ENCODE results near the gene KRTAP12-3.
"Not testable (repeated sequence)": the region's sequence is repeated elsewhere in the genome, so short reads cannot be mapped to it uniquely, and the experiment has no call there.

Gene KRTAP12-3

DNA sequence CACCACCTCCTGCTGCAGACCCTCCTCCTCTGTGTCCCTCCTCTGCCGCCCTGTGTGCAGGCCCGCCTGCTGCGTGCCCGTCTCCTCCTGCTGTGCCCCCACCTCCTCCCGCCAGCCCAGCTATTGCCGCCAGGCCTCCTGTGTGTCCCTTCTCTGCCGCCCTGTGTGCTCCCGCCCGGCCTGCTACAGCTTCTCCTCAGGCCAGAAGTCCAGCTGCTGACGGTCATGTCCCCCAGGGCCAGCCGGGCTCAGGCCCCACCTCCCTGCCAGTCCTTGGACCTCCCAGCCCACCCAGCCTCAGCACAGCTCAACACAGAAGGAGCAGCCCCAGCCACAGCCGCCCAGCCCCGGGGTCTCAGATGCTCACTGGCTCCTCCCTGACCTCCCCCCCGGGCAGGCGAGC lies 29.9 kb upstream of the KRTAP12-3 start:
- DNase-seq, result not testable (repeated sequence)

DNA sequence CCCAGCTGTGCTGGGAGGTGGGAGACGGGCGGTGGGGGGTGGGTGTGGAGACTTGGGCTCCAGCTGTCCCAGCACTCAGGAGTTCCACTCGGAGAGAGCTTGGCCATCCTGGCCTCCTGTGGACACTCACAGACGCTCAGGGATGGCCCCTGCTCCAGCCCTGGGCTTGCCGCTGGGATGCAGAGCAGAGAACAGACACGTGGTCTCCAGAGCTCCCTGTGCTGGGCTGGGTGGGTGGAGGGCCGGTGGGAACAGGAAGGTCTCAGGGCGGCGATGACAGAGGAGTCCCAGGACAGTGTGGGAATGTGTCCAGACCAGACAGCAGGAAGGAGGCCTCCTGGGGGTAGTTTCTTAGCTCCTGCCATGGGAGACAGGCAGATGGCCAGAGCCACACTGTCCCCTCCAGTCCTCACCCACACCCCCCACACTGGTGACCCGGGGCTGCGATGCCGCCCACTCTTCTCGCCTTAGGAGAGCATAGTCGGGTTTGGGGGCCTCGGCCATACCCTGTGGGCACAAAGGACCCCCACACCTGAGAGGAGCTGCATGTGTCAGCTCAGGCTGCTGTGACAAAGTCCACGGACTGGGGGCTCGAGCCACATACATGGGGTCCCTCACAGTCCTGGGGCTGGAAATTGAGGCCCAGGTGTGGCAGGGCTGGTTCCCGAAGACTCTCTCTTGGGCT lies 28.9 kb upstream of the KRTAP12-3 start:
- no peak for DNase-seq

DNA sequence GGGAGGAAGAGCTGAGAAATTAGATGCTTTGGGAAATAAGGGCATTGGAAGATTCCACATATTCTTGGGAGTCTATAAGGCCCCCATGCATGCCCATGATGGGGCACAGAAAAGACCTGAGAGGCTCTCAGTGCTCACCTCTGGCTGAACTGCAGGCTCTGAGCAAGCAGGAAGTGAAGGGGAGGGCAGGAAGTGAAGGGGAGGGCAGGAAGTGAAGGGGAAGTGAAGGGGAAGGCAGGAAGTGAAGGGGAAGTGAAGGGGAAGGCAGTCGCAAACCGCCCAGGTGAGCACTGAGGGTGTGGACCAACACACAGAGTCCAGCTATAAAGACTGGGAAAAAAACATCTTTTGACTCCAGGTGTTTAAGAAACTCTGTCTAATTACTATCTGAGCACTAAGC lies 27.3 kb upstream of the KRTAP12-3 start:
- DNase-seq, result no peak

DNA sequence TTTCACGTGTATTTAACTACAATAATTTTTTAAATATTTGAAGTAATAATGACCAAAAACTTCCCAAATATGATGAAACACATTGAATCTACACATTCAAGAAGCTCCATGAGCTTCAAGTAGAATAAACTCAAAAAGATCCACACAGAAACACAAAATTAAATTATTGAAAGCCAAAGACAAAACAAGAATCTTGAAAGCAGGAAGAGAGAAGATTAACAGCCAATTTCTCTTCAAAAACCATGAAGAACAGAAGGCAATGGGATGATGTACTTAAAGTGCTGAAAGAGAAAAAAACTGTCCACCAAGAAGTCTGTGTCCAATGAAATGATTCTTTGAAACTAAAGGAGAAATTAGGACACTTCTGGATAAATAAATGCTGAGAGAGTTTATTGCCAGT lies 25.7 kb upstream of the KRTAP12-3 start:
- no peak for DNase-seq

DNA sequence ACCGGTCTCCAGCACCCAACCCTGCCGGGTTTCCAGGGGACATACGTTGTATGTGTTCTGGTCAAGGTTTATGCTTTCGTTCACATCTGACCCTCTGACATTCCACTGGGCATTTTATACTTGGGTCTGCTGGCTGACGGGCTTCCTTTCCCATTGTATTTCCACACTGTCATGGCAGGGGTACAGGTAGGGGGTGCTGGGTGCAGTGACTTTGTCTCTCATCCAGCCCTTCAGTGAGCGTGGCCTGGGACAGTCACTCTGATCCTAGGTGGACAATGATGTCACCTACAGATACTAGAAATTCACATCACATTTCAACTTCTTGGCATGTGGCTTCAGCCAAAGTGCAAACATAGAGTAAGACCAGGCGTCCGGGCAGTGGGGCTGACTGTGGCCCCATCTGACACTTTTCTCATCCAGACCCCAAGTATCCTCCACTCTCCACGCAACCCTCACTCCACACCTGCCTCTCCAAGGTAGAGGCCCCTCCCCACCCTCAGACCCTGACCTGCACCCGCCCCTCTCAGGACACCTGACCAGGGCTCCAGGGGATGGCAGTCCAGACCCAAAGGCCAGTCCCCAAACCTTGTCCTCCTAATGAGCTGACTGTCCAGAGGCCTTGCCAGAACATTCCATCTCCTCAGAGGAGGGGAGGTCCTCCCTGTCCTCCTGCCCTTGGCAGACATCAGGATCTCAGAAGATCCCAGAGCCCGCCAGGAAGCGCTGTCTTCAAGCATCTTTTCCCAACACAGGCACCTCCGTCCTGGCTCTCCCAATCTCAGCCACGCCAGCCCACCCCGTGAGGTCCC lies 21.3 kb upstream of the KRTAP12-3 start:
- DNase-seq, result no peak

DNA sequence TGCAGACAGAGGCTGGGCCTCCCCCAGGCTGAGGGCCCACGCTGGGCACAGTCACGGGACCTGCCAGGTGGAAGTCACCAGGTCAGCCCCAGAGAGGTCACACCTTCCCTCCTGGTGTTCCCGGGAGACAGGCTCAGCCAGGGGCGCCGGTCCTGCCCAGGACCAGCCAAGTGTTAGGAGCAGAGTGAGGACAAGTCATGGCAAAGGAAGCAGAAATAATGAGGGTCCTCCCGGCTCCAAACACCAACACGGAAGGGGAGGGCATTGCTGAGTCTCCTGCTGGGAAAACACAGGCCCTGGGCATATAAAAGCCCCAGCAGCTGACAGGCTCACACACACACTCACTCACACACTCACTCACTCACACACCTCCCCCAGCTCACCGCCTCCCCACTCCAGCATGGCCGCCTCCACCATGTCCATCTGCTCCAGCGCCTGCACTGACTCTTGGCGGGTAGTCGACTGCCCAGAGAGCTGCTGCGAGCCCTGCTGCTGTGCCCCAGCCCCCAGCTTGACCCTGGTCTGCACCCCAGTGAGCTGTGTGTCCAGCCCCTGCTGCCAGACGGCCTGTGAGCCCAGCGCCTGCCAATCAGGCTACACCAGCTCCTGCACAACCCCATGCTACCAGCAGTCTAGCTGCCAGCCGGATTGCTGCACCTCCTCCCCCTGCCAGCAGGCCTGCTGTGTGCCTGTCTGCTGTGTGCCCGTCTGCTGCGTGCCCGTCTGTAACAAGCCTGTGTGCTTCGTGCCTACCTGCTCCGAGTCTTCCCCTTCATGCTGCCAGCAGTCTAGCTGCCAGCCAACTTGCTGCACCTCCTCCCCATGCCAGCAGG lies 20.5 kb upstream of the KRTAP12-3 start, which contains the start of gene KRTAP10-10:
Gene KRTAP10-10 (plus strand): TSS at position 339 of the 833 bp plus-strand sequence. CDS start 62 bp downstream, at position 401.
- DNase-seq, result no peak

DNA sequence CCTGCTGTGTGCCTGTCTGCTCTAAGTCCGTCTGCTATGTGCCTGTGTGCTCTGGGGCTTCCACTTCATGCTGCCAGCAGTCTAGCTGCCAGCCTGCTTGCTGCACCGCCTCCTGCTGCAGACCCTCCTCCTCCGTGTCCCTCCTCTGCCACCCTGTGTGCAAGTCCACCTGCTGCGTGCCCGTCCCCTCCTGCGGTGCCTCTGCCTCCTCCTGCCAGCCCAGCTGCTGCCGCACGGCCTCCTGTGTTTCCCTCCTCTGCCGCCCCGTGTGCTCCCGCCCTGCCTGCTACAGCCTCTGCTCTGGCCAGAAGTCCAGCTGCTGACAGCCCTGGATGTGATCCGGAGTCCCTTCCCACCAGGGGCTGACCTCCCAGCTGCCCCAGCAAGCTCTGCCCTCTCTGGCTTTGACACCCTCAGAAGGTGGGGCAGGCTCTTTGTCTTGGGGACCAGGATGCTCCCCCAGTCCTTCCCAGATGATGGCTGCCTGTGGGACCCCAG lies 19.8 kb upstream of the KRTAP12-3 start:
- not testable (repeated sequence) for DNase-seq

DNA sequence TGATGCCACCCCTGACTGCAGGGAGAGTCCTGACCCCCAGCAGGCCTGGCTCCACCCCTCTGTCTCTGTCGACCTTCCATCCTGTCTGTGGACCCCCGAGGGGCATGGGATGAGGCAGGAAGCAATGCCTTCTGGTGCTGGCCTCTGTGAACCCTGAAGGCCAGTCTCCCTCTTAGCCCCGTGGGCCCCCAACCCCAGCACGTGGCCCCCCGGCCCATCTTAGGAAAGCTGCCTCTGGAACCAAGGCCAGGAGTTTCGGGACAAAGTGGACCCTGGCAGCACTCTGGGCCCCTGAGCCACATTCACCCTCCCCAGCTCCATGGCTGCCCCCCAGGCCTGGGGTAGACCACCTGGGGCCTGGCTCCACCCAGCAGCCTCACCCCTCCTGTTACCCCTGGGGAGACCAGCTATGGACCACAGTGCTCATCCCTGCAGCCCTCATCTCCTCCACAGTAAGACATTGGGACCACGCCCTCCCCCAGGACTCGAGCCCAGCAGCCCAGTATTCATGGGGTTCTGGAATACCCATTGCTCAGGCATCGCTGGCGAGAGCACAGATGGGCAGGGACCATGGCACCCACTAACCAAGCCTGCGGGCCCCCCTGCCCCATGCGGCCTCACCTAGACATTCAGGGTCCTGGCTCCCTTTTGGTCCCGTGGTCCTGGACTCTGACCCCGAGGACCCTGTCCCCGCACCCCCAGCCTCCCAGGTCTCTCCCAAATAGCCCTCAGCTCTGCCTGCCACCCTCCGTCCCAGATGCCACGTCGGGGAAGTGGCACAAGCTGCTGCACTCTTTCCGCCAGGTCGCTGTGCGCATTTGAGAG lies 19.0 kb upstream of the KRTAP12-3 start:
- not testable (repeated sequence) for DNase-seq

DNA sequence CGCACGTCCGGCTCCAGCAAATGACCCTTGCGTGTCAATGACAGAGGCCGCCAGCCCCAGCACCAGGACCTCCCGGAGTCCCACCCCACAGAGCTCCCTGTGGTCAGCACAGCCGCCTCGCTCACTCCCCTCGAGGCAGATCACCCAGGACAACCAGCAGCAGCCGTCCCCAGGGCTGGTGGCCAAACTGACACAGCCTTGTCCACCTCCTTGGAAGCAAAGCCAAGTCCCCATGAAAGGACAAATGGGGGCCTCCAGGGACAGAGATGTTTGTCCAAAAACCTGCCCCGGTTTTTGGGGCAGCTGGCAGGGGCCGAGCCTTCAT lies 18.4 kb upstream of the KRTAP12-3 start:
- no peak for DNase-seq

DNA sequence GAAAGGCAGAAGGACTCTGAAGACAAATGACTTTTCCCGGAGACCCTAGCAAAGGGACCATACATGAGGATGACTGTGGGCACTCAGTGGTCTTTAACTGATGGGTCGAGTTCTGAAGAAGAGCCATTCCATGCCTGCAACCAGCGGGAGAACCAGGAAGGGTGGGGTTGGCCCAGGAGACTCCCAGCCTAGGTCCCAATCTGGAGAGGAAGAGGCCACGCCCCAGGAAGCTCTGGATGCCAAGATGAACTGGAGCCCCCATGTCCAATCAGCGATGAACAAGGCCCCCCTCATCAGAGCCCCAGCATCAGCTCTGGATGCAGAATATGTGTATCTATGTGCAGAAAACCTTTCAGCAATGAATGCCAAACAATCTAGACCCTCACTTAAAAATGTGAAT lies 17.0 kb upstream of the KRTAP12-3 start:
- DNase-seq, result no peak

DNA sequence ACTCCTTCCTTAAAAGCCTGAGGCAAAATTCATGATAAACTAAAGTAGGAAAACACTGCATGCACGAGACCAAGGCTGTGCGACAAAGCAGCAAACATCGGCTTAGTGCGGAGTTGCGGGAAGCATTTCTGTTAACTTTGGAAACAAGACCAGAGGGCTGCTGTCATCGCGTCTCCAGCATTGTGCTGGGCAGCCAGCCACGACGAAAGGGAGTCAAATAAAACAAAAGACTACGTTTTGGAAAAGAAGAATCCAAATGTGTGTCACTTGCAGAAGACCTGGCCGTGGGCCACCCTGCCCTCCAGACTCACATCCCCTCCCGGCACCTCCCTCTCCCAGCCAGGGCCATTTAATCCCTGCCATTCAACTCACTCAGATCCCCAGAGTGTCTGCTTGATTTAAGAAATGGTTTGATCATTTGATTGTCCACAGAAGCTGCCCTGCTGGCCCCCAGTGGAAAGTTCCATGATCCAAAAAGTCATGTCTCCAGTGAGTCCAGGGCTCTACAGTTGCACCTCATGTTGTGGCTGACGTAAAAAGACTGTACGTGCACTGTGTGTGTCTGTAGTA lies 13.9 kb upstream of the KRTAP12-3 start:
- DNase-seq, result no peak

DNA sequence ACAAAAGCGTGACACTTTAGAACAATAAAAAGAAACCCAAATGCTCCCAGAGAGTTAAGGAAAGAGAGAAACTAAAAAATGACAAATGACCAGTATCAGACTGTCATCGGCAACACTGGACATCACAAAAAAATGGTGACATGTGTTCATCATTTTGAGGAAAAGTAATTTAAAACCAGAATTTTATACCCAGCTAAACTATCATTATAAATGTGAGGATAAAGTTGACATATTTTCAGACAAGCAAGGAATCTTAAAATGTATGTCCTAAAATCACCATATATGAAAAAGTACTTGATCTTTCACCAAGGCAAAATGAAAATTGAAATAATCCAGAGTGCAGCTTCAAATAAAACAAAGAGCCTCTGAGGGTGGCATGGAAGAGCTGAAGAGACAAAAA lies 12.9 kb upstream of the KRTAP12-3 start:
- DNase-seq, result no peak

DNA sequence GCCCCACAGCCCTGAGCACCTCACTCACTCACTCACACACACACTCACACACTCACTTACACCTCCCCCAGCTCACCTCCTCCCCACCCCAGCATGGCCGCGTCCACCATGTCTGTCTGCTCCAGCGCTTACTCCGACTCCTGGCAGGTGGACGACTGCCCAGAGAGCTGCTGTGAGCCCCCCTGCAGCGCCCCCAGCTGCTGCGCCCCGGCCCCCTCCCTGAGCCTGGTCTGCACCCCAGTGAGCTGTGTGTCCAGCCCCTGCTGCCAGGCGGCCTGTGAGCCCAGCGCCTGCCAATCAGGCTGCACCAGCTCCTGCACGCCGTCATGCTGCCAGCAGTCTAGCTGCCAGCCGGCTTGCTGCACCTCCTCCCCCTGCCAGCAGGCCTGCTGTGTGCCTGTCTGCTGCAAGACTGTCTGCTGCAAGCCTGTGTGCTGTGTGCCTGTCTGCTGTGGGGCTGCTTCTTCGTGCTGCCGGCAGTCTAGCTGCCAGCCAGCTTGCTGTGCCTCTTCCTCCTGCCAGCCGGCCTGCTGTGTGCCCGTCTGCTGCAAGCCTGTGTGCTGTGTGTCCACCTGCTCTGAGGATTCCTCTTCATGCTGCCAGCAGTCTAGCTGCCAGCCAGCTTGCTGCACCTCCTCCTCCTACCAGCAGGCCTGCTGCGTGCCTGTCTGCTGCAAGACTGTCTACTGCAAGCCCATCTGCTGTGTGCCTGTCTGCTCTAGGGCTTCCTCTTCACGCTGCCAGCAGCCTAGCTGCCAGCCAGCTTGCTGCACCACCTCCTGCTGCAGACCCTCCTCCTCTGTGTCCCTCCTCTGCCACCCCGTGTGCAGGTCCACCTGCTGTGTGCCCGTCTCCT lies 11.1 kb upstream of the KRTAP12-3 start, which contains the start of gene KRTAP10-11:
Gene KRTAP10-11 (plus strand): TSS at position 49 of the 856 bp plus-strand sequence. CDS start 45 bp downstream, at position 94.
- DNase-seq, result not testable (repeated sequence)

DNA sequence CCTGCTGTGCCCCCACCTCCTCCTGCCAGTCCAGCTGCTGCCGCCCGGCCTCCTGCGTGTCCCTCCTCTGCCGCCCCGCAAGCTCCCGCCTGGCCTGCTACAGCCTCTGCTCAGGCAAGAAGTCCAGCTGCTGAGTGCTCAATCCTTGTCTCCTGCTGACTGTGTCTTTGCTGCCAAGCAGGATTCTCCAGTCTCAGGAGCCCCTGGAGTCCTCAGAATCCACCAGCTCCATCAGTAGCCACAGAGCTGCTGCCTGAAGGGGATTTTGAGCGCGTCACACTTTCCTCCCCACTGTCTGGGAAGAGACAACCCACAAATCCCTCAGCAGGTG lies 10.5 kb upstream of the KRTAP12-3 start:
- DNase-seq, result no peak

DNA sequence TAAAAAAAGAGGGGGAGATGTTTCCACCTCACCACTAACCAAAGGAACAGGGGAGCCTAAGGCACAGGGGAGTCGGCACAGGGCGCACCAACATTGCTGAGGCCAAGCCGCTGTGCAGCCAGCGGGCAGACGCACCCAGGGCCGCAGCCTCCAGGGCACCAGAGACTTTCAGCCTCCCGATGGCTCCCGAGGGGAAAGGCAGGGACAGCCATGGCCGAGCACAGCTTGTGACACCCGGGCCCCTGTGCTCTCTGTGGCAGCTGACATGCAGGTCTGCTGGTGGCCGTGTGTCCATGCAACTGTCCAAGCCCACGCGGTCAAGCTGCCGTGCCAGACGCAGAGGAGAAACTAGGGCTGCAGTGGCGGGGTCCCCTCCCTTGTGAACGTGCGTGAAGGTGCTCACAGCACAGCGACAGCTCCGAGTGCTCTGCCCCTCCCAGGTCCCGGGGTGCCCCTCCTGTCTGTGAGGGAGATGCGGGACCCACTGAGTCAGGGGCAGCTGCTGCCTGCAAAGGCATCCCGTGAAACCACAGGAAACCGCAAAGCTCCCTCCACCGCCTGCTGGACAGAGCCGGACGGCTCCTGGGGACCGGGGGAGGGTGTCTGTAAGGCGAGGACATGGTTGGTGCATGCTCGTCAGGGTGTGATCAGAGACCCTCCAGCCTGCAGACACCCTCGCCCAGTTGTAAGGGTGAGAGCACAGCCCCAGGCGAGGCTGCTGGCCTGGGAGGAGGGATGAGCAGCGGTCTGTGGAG lies 9.0 kb upstream of the KRTAP12-3 start:
- DNase-seq, result no peak

DNA sequence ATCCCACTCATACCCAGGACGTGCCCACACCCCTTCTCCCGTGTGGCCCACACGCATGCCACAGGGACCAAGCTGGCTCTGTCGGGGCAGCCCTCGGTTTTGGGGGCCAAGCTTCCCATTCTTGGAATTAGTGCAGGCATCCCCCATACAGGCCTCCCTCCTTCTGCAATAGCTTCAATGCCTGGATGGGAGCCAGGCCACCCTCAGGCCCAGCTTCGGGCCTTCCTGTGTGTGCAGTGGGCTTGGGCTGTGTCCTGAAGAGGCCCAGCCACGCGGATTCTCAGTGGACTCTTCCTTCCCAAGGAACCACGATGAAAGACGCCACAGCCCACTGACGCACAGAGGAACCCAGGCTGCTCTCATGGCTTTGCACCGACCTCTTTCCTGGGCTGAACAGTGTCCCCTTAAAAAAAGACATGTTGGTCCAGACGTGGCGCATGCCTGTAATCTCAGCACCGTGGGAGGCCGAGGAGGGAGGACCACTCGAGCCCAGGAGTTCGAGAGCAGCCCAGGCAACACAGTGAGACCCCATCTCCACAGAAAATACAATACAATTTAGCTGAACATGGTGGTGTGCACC lies 8.1 kb upstream of the KRTAP12-3 start:
- DNase-seq, result no peak

DNA sequence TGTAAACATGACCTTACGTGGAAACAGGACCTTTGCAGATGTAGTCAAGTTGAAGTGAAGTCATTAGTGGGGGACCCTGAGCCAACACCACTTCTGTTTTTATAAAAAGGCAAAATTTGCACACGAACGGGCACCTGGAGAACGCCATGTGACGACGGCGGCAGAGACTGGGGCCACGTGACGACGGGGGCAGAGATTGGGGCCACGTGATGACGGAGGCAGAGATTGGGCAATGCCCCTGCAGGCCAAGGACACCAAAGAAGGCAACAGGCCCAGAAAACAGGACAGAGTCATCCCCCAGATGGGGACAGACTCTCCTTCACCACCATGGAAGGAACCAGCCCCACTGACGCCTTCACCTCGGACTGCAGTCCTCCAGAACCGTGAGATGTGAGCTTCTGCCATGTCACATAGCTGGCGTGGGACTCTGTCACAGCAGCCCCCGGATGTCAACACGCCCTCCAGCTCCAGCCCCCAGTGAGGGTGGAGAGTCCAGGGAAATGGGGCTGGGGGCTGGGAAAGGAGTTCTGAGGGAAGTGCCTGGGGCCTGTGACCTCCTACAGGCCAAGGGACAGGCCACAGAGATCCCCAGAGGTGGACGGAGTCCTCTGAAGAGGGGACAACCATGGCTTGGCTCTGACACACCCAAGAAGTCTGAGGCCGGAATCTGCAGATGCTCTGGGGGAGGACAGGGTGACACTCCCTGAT lies 7.3 kb upstream of the KRTAP12-3 start:
- no peak for DNase-seq

DNA sequence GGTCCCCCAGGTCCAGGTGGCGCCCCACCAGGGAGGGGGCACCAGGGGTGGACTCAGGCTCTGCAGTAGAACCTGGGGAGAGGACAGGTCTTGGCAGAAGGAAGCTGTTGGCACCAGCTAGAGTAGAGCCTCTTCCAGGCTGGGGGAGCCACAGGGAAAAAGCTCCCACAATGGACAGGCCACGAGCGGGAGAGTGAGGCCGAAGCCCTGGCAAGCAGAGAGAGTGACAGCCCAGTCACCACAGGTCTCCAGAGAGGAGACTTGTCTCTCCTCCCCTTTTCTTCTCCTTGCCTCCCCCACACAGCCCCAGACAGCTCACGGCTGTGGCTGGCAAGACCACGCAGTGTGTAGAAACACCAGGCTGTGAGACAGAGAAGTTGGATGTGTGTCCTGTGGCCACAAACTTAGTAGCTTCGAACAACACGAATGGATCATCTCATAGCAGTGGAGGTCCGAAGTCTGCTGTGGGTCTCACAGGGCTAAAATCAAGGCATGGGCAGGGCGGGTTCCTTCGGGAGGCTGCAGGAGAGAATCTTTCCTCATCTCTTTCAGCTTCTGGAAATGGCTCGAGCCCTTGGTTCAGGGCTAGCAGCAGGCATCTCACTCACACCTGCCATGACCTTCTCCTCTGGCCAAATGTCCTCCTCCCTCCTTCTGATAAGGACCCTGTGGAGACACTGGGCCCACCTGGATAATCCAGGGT lies 6.6 kb upstream of the KRTAP12-3 start:
- no peak for DNase-seq

DNA sequence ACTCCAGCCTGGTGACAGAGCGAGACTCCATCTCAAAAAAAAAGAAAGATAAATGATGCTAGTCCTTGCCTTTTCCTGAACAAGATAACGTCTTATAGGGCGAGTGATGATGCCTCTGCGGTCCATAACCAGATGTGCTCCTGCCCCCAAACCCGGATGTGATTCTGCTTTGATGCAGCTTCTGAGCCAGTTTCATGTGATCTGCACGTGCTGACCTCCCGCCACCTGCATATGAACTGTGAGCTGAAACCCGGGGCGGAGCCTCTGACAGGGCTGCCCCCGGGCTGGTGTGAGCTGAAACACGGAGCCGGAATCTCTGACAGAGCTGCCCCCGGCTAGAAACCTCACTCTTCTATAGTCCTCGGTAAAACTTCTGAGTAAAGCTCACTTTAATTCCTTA lies 4.6 kb upstream of the KRTAP12-3 start:
- no peak for DNase-seq
